Measurements from ENCODE around the gene WBP2.
"Not testable (repeated sequence)": the region's sequence is repeated elsewhere in the genome, so short reads cannot be mapped to it uniquely, and the experiment has no call there.

Gene WBP2

GRCh38 chr17:75865404-75866188 lies 10.5 kb upstream of the WBP2 start:
- not testable (repeated sequence) for DNase-seq (ENCODE audit: low spot score)

GRCh38 chr17:75864887-75865286 lies 9.8 kb upstream of the WBP2 start:
- DNase-seq (ENCODE audit: low spot score): not testable (repeated sequence)

- DNase-seq (ENCODE audit: low spot score): no peak
Observed at GRCh38 chr17:75864448-75864871, 9.3 kb upstream of the WBP2 start.

- DNase-seq (ENCODE audit: low spot score): no peak
Observed at GRCh38 chr17:75861927-75862317, 6.8 kb upstream of the WBP2 start.

- not testable (repeated sequence) for DNase-seq (ENCODE audit: low spot score)
Observed at GRCh38 chr17:75859358-75859757, 4.2 kb upstream of the WBP2 start.

- DNase-seq (ENCODE audit: low spot score): peak; percentile 32
Observed at GRCh38 chr17:75856062-75856756, 1.1 kb upstream of the WBP2 start.

- DNase-seq (ENCODE audit: low spot score): no peak
Observed at GRCh38 chr17:75854881-75855309, 240 bp downstream of the WBP2 start.

- DNase-seq (ENCODE audit: low spot score): peak; percentile 47
Observed at GRCh38 chr17:75854101-75854748, 910 bp downstream of the WBP2 start.

GRCh38 chr17:75853433-75853832 lies 1.7 kb downstream of the WBP2 start:
- no peak for DNase-seq (ENCODE audit: low spot score)

GRCh38 chr17:75851693-75851991 lies 3.5 kb downstream of the WBP2 start:
- not testable (repeated sequence) for DNase-seq (ENCODE audit: low spot score)

- DNase-seq (ENCODE audit: low spot score): no peak
Observed at GRCh38 chr17:75850928-75851692, 4.0 kb downstream of the WBP2 start.

- no peak for DNase-seq (ENCODE audit: low spot score)
Observed at GRCh38 chr17:75849724-75850123, 5.4 kb downstream of the WBP2 start.

GRCh38 chr17:75849279-75849646 lies 5.9 kb downstream of the WBP2 start:
- no peak for DNase-seq (ENCODE audit: low spot score)

- peak; percentile 58 for DNase-seq (ENCODE audit: low spot score)
Observed at GRCh38 chr17:75848523-75849278, 6.4 kb downstream of the WBP2 start.

- DNase-seq (ENCODE audit: low spot score): no peak
Observed at GRCh38 chr17:75847614-75848522, 7.3 kb downstream of the WBP2 start.

- DNase-seq (ENCODE audit: low spot score): no peak
Observed at GRCh38 chr17:75846692-75847613, 8.2 kb downstream of the WBP2 start.

GRCh38 chr17:75845933-75846691 lies 9.0 kb downstream of the WBP2 start:
- DNase-seq (ENCODE audit: low spot score): peak; percentile 70

- peak; percentile 96 for DNase-seq (ENCODE audit: low spot score)
Observed at GRCh38 chr17:75845058-75845711, 9.9 kb downstream of the WBP2 start.
